ENCODE measurements around the gene LCOR.

Gene LCOR

GRCh38 chr10:96890172-96890513, 58.0 kb downstream of the LCOR start:
- DNase-seq (ENCODE audit: low read depth in 3 of 3) = no peak

- DNase-seq (ENCODE audit: low read depth in 3 of 3) = no peak
Measured at GRCh38 chr10:96890580-96890979, 58.5 kb downstream of the LCOR start.

- DNase-seq (ENCODE audit: low read depth in 3 of 3) = no peak
Measured at GRCh38 chr10:96891840-96892239, 59.7 kb downstream of the LCOR start.

- no peak for DNase-seq (ENCODE audit: low read depth in 3 of 3)
Measured at GRCh38 chr10:96895662-96896424, 63.7 kb downstream of the LCOR start.

- DNase-seq (ENCODE audit: low read depth in 3 of 3) = no peak
Measured at GRCh38 chr10:96896884-96897589, 64.9 kb downstream of the LCOR start.

- no peak for DNase-seq (ENCODE audit: low read depth in 3 of 3)
Measured at GRCh38 chr10:96902117-96902516, 70.0 kb downstream of the LCOR start.

GRCh38 chr10:96902731-96903358, 70.7 kb downstream of the LCOR start:
- no peak for DNase-seq (ENCODE audit: low read depth in 3 of 3)

- DNase-seq (ENCODE audit: low read depth in 3 of 3) = no peak
Measured at GRCh38 chr10:96904648-96905047, 72.5 kb downstream of the LCOR start.

- no peak for DNase-seq (ENCODE audit: low read depth in 3 of 3)
Measured at GRCh38 chr10:96906864-96907263, 74.8 kb downstream of the LCOR start.

GRCh38 chr10:96910488-96911395, 78.6 kb downstream of the LCOR start:
- DNase-seq (ENCODE audit: low read depth in 3 of 3) = peak in 1 of 3 donors; percentile 16

- DNase-seq (ENCODE audit: low read depth in 3 of 3) = no peak
Measured at GRCh38 chr10:96912405-96912804, 80.3 kb downstream of the LCOR start.

GRCh38 chr10:96913906-96914305, 81.8 kb downstream of the LCOR start:
- DNase-seq (ENCODE audit: low read depth in 3 of 3) = no peak

GRCh38 chr10:96917628-96918027, 85.5 kb downstream of the LCOR start:
- DNase-seq (ENCODE audit: low read depth in 3 of 3) = no peak

- no peak for DNase-seq (ENCODE audit: low read depth in 3 of 3)
Measured at GRCh38 chr10:96918214-96919002, 86.3 kb downstream of the LCOR start.

GRCh38 chr10:96919785-96920430, 87.8 kb downstream of the LCOR start:
- no peak for DNase-seq (ENCODE audit: low read depth in 3 of 3)

GRCh38 chr10:96921655-96922054, 89.6 kb downstream of the LCOR start:
- no peak for DNase-seq (ENCODE audit: low read depth in 3 of 3)

GRCh38 chr10:96922978-96923948, 91.2 kb downstream of the LCOR start:
- DNase-seq (ENCODE audit: low read depth in 3 of 3) = no peak

GRCh38 chr10:96924861-96925260, 92.8 kb downstream of the LCOR start:
- DNase-seq (ENCODE audit: low read depth in 3 of 3) = no peak

- no peak for DNase-seq (ENCODE audit: low read depth in 3 of 3)
Measured at GRCh38 chr10:96930469-96930868, 98.4 kb downstream of the LCOR start.
